Thyroid gland (tissue), 4 donors: Measurements from ENCODE around the gene PRRT3.

Source experiments
- CTCF ChIP-seq, 6 experiments: fragments of 200-600 bp in 3 of 6; fragments of 450-650 bp in 3 of 6; sonication (generic) in 3 of 6; IDR thresholded peaks; one replicate each; pipeline ENCODE4 v1.5.1; 2016 to 2019; ENCODE audit warnings: antibody characterized with exemption in 6 of 6, mild to moderate bottlenecking in 2 of 6, inconsistent platforms in 1 of 6, moderate library complexity in 1 of 6
- POLR2A ChIP-seq, 2 donors: fragments of 450-650 bp; IDR thresholded peaks; one replicate each; pipeline ENCODE4 v1.6.1; 2017; ENCODE audit warnings: antibody characterized with exemption in 2 of 2, mild to moderate bottlenecking in 2 of 2, moderate library complexity in 1 of 2

DNA sequence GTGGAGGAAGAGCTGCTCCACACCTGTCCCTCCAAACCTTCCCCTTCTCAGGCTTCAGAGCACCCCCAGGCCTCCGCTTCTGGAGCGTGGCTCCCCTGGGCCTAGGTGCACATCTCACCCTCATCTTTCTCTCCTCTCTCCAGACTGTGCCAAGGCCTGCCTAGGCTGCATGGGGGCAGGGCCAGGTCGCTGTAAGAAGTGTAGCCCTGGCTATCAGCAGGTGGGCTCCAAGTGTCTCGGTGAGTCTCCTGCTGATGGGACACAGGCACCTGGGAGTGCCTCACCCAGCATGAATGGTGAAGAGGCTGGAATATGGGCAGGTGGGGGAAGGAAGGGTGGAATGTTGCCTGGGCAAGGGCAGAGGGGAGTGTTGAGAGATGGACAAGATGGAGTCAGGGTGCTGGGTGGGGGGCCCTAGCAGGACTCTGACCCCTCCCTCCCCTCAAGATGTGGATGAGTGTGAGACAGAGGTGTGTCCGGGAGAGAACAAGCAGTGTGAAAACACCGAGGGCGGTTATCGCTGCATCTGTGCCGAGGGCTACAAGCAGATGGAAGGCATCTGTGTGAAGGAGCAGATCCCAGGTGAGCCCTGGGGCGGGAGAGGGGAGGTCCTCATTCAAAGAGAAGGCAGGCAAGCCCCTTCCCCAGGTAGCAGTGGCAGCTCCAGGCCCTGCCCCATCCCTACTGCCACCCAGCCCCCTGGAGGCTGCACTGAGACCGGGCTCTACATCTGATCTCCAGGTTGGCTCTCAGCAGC is 9.1 kb downstream of the PRRT3 start:
- no peak for TF ChIP-seq CTCF (IDR thresholded peaks at IDR 0.05)
- TF ChIP-seq POLR2A (IDR thresholded peaks at IDR 0.05) = no peak
